ENCODE data around the gene WDR55. TPM values are rescaled to one million over a fixed set of nuclear protein-coding genes. Genes with fewer than 3 reads are reported as not detected.
A peak's percentile ranks its signal among the peaks of the same experiment; 100 is the strongest.

The WDR55 gene
- total RNA-seq, 6 experiments from 2014 or later = 13.3 to 18.4 (median 15.0) TPM

- no peak for TF ChIP-seq CTCF (IDR thresholded peaks at IDR 0.05)
- TF ChIP-seq POLR2A (IDR thresholded peaks at IDR 0.05) = no peak
- 100% methylated on average over 6 of the region's 7 CpGs for WGBS (ENCODE audit: insufficient coverage, low coverage, low lambda C conversion rate, missing lambda C conversion rate)
- DNase-seq (no peak), ATAC-seq (no peak)
- H3K36me3 ChIP-seq = peaks cover 0 to 81% (median 14%) of the 10 kb centered on the region in 4 donors
- intact Hi-C loops (cut with DNase I) = no loop called here
- no peak overlapping the region for H3K4me3 ChIP-seq
- no peaks in the 10 kb centered on the region for H3K4me1 ChIP-seq
- H3K27ac ChIP-seq = no peak overlapping the region
- no peaks in the 10 kb centered on the region for H3K27me3 ChIP-seq
- no peaks in the 10 kb centered on the region for H3K9me3 ChIP-seq
Measured at GRCh38 chr5:140678993-140679392, 14.3 kb downstream of the WDR55 start.

GRCh38 chr5:140690376-140690932 lies 25.8 kb downstream of the WDR55 start:
- H3K4me3 ChIP-seq = peak overlapping the region; percentile 62 to 83 (median 82)
- intact Hi-C loops (cut with DNase I) = no loop called here
- peaks cover 0 to 14% (median 7%) of the 10 kb centered on the region in 4 donors for H3K4me1 ChIP-seq
- no peaks in the 10 kb centered on the region for H3K27me3 ChIP-seq
- ATAC-seq = peak in 1 of 4 donors; percentile 11
- no peak for TF ChIP-seq POLR2A (IDR thresholded peaks at IDR 0.05)
- no peak for TF ChIP-seq CTCF (IDR thresholded peaks at IDR 0.05)
- H3K36me3 ChIP-seq = peaks cover 0 to 37% (median 10%) of the 10 kb centered on the region in 4 donors
- no peaks in the 10 kb centered on the region for H3K9me3 ChIP-seq
- DNase-seq = no peak
- H3K27ac ChIP-seq = peak overlapping the region; percentile 56 to 59 (median 56)
- WGBS (ENCODE audit: insufficient coverage, low coverage, low lambda C conversion rate, missing lambda C conversion rate) = 73% methylated on average over 4 of the region's 8 CpGs

- WGBS (ENCODE audit: insufficient coverage, low coverage, low lambda C conversion rate, missing lambda C conversion rate) = 0% methylated on average over 39 of the region's 61 CpGs
- no peaks in the 10 kb centered on the region for H3K9me3 ChIP-seq
- peak within 1 kb of the TSS; percentile 62 to 83 (median 82) for H3K4me3 ChIP-seq
- H3K4me1 ChIP-seq = peaks cover 0 to 14% (median 7%) of the 10 kb centered on the region in 4 donors
- TF ChIP-seq POLR2A (IDR thresholded peaks at IDR 0.05) (peak; percentile 78), CTCF (IDR thresholded peaks at IDR 0.05) (no peak)
- no peaks in the 10 kb centered on the region for H3K27me3 ChIP-seq
- ATAC-seq = peak; percentile 98
- peak; percentile 90 to 94 (median 93) for DNase-seq
- H3K36me3 ChIP-seq = peaks cover 0 to 44% (median 14%) of the 10 kb centered on the region in 4 donors
- H3K27ac ChIP-seq = peak within 1 kb of the TSS; percentile 56 to 59 (median 56)
- intact Hi-C loops (cut with DNase I) = no loop called here
Measured at GRCh38 chr5:140690941-140691924, 26.5 kb downstream of the WDR55 start, which contains the start of the genes HARS1 and HARS2. Gene HARS1 (minus strand): TSS chr5:140691370. CDS start chr5:140691304, 66 bp downstream. Gene HARS2 (plus strand): TSS chr5:140691455. CDS start chr5:140691649, 194 bp downstream.

- H3K36me3 ChIP-seq = peaks cover 10 to 59% (median 30%) of the 10 kb centered on the region in 4 donors
- H3K4me3 ChIP-seq = no peak overlapping the region
- no peak for DNase-seq
- TF ChIP-seq CTCF (IDR thresholded peaks at IDR 0.05) (no peak), POLR2A (IDR thresholded peaks at IDR 0.05) (no peak)
- no peaks in the 10 kb centered on the region for H3K9me3 ChIP-seq
- intact Hi-C loops (cut with DNase I) = no loop called here
- H3K27me3 ChIP-seq = no peaks in the 10 kb centered on the region
- no peak overlapping the region for H3K27ac ChIP-seq
- ATAC-seq = no peak
- peaks cover 0 to 14% (median 7%) of the 10 kb centered on the region in 4 donors for H3K4me1 ChIP-seq
- WGBS (ENCODE audit: insufficient coverage, low coverage, low lambda C conversion rate, missing lambda C conversion rate) = 90% methylated on average over 2 of the region's 5 CpGs
Measured at GRCh38 chr5:140694276-140694675, 29.6 kb downstream of the WDR55 start.
